H1 (cell line): ENCODE data around the gene CCDC38. TPM values are rescaled to one million over a fixed set of nuclear protein-coding genes. Genes with fewer than 3 reads are reported as not detected.
A peak's percentile ranks its signal among the peaks of the same experiment; 100 is the strongest.

Experiments used
- CTCF ChIA-PET: fragments of 300-600 bp; sonication (Branson Sonifier 250); formaldehyde crosslinking; loops from one replicate; lab custom pipeline; 2021; ENCODE audit not compliant: partially characterized antibody; lab: Charles Lee
- POLR2A ChIA-PET: fragments of 300-600 bp; sonication (Branson Sonifier 250); formaldehyde crosslinking; loops from one replicate; lab custom pipeline; 2021; ENCODE audit warnings: inconsistent platforms; ENCODE audit not compliant: partially characterized antibody; lab: Charles Lee
- DNase-seq, 2 experiments: peaks; one replicate each; pipeline versions ENCODE4 v3.0.0 to v3.0.0-alpha.2; 2010 to 2022; ENCODE audit warnings: low spot score in 2 of 2, low read depth in 1 of 2, mixed read lengths in 1 of 2
- FAIRE-seq: peaks from 2 replicates; lab custom pipeline; 2011; peaks lifted over from hg19 to GRCh38; lab: Jason Lieb, UNC
- H2AFZ ChIP-seq: 2 replicates; pipeline ENCODE4 v1.8.1; 2012; ENCODE audit warnings: low read length, inconsistent platforms
- H2AK5ac ChIP-seq: 2 replicates; pipeline ENCODE4 v1.6.1; 2013; ENCODE audit warnings: low read depth, low read length
- H2BK120ac ChIP-seq: replicated peaks from 2 replicates; pipeline ENCODE3; 2013; ENCODE audit warnings: low read depth, low read length, inconsistent platforms
- H2BK12ac ChIP-seq: 2 replicates; pipeline ENCODE4 v1.6.1; 2013; ENCODE audit warnings: low read depth, low read length
- H2BK15ac ChIP-seq: 2 replicates; pipeline ENCODE4 v1.6.1; 2013; ENCODE audit warnings: low read length
- H2BK20ac ChIP-seq: 2 replicates; pipeline ENCODE4 v1.6.1; 2013; ENCODE audit warnings: low read length
- H2BK5ac ChIP-seq: 2 replicates; pipeline ENCODE4 v1.6.1; 2013; ENCODE audit warnings: low read depth, low read length
- H3K14ac ChIP-seq: 2 replicates; pipeline ENCODE4 v1.6.1; 2013; ENCODE audit warnings: inconsistent platforms; ENCODE audit not compliant: insufficient read length
- H3K18ac ChIP-seq: 2 replicates; pipeline ENCODE4 v1.6.1; 2013; ENCODE audit warnings: low read length; ENCODE audit errors: extremely low read depth
- H3K23ac ChIP-seq: 2 replicates; pipeline ENCODE4 v1.6.1; 2013; ENCODE audit warnings: inconsistent platforms; ENCODE audit not compliant: insufficient read length
- H3K23me2 ChIP-seq: 2 replicates; pipeline ENCODE4 v1.6.1; 2013; ENCODE audit warnings: low read depth, low read length
- H3K27ac ChIP-seq: 2 replicates; pipeline ENCODE4 v1.6.1; 2011; ENCODE audit warnings: low read depth, low read length, inconsistent platforms
- H3K27me3 ChIP-seq, 4 experiments: replicated peaks in 1 of 4; 1 replicate in 1 of 4; 2 replicates in 3 of 4; pipeline versions ENCODE4 v1.6.1 to v1.8.1; 2011 to 2013; ENCODE audit warnings: low read length in 3 of 4, mild to moderate bottlenecking in 3 of 4, inconsistent platforms in 2 of 4, mixed read lengths in 2 of 4, moderate library complexity in 1 of 4; ENCODE audit not compliant: control insufficient read depth in 3 of 4, insufficient read depth in 3 of 4; ENCODE audit errors: extremely low read depth in 1 of 4
- H3K36me3 ChIP-seq, 4 experiments: 2 replicates each; pipeline versions ENCODE4 v1.6.1 to v1.8.1; 2011 to 2013; ENCODE audit warnings: mild to moderate bottlenecking in 4 of 4, low read length in 3 of 4, moderate library complexity in 2 of 4, control low read depth in 1 of 4, inconsistent platforms in 1 of 4; ENCODE audit not compliant: insufficient read depth in 4 of 4, control insufficient read depth in 2 of 4
- H3K4ac ChIP-seq: replicated peaks from 2 replicates; pipeline ENCODE3; 2013; ENCODE audit warnings: low read length, low read depth, mixed read lengths, inconsistent platforms; ENCODE audit not compliant: insufficient read length
- H3K4me1 ChIP-seq, 4 experiments: replicated peaks in 1 of 4; 1 replicate in 1 of 4; 2 replicates in 3 of 4; pipeline versions ENCODE4 v1.6.1 to v1.8.1; 2011 to 2013; ENCODE audit warnings: low read length in 3 of 4, inconsistent platforms in 2 of 4, mixed read lengths in 1 of 4; ENCODE audit not compliant: insufficient read depth in 4 of 4, control insufficient read depth in 3 of 4
- H3K4me2 ChIP-seq, 2 experiments: 2 replicates each; pipeline versions ENCODE4 v1.6.1 to v1.8.1; 2011 to 2013; ENCODE audit warnings: low read depth in 2 of 2, low read length in 2 of 2, control low read depth in 1 of 2, inconsistent platforms in 1 of 2, mild to moderate bottlenecking in 1 of 2; ENCODE audit not compliant: insufficient read depth in 1 of 2
- H3K4me3 ChIP-seq, 4 experiments: fragments of 200-600, 300-600 bp in 1 of 4; sonication (generic), shearing (Covaris generic), sonication (Bioruptor Twin) in 1 of 4; 2 replicates each; pipeline versions ENCODE4 v1.5.1 to v1.8.1; 2011 to 2016; ENCODE audit warnings: low read length in 4 of 4, low read depth in 3 of 4, control low read depth in 2 of 4, inconsistent platforms in 2 of 4, mild to moderate bottlenecking in 2 of 4, mixed read lengths in 1 of 4, moderate library complexity in 1 of 4; ENCODE audit not compliant: insufficient read depth in 2 of 4; ENCODE audit errors: extremely low read depth in 1 of 4
- H3K56ac ChIP-seq: replicated peaks from 2 replicates; pipeline ENCODE3; 2013; ENCODE audit warnings: low read depth, mild to moderate bottlenecking, mixed read lengths, low read length, inconsistent platforms; ENCODE audit not compliant: insufficient read length
- H3K79me1 ChIP-seq: 2 replicates; pipeline ENCODE4 v1.6.1; 2013; ENCODE audit warnings: low read depth, low read length, control low read depth
- H3K79me2 ChIP-seq, 2 experiments: 2 replicates each; pipeline versions ENCODE4 v1.6.1 to v1.8.1; 2012 to 2013; ENCODE audit warnings: low read length in 2 of 2, mild to moderate bottlenecking in 2 of 2, inconsistent platforms in 1 of 2; ENCODE audit not compliant: insufficient read depth in 2 of 2, control insufficient read depth in 1 of 2
- H3K9ac ChIP-seq, 4 experiments: replicated peaks in 1 of 4; 1 replicate in 1 of 4; 2 replicates in 3 of 4; pipeline versions ENCODE4 v1.6.1 to v1.8.1; 2011 to 2013; ENCODE audit warnings: low read depth in 3 of 4, low read length in 3 of 4, control low read depth in 2 of 4, mild to moderate bottlenecking in 2 of 4, moderate library complexity in 2 of 4, inconsistent platforms in 1 of 4; ENCODE audit errors: extremely low read depth in 1 of 4
- H3K9me3 ChIP-seq, 2 experiments: 2 replicates each; pipeline versions ENCODE4 v1.6.1 to v1.8.1; 2012 to 2013; ENCODE audit warnings: mild to moderate bottlenecking in 2 of 2, moderate library complexity in 2 of 2, control low read depth in 1 of 2, inconsistent platforms in 1 of 2, low read depth in 1 of 2, low read length in 1 of 2, mixed read lengths in 1 of 2; ENCODE audit not compliant: insufficient read depth in 2 of 2
- H4K20me1 ChIP-seq, 2 experiments: replicated peaks in 1 of 2; 2 replicates each; pipeline versions ENCODE3 to v1.8.1; 2011 to 2013; ENCODE audit warnings: inconsistent platforms in 2 of 2, low read length in 2 of 2, mild to moderate bottlenecking in 1 of 2; ENCODE audit not compliant: insufficient read depth in 2 of 2, control insufficient read depth in 1 of 2
- H4K5ac ChIP-seq: 2 replicates; pipeline ENCODE4 v1.6.1; 2013; ENCODE audit warnings: low read length, low read depth, mixed read lengths, inconsistent platforms; ENCODE audit not compliant: insufficient read length
- H4K8ac ChIP-seq: 2 replicates; pipeline ENCODE4 v1.8.0; 2013; ENCODE audit warnings: mild to moderate bottlenecking, moderate library complexity, low read length, inconsistent platforms; ENCODE audit not compliant: insufficient read depth; ENCODE audit errors: extremely low read depth
- H4K91ac ChIP-seq: replicated peaks from 2 replicates; pipeline ENCODE3; 2013; ENCODE audit warnings: low read length, mixed read lengths, inconsistent platforms; ENCODE audit not compliant: insufficient read length
- BRCA1 ChIP-seq: IDR thresholded peaks from 2 replicates; pipeline ENCODE4 v1.6.1; 2012; ENCODE audit warnings: low read depth, low read length, improper control_type of control experiment
- CTBP2 ChIP-seq: IDR thresholded peaks from 2 replicates; pipeline ENCODE4 v1.7.0; 2011; ENCODE audit warnings: borderline replicate concordance, mild to moderate bottlenecking, moderate library complexity, mixed read lengths, low read length; ENCODE audit not compliant: insufficient read depth, insufficient read length
- KDM4A ChIP-seq: IDR thresholded peaks from one replicate; pipeline ENCODE4 v1.7.1; 2012; ENCODE audit warnings: low read depth, mild to moderate bottlenecking, moderate library complexity, low read length, inconsistent platforms; ENCODE audit not compliant: severe bottlenecking
- SP4 ChIP-seq: IDR thresholded peaks from 2 replicates; pipeline ENCODE4 v1.6.1; 2012; ENCODE audit warnings: low read length, inconsistent platforms
- TCF12 ChIP-seq: IDR thresholded peaks from 2 replicates; pipeline ENCODE4 v1.6.1; 2011; ENCODE audit warnings: low read depth, mild to moderate bottlenecking, low read length
- WGBS, 2 experiments: shearing (Covaris generic) in 1 of 2; methylation state at CpG; one replicate each; pipeline versions ENCODE4 v1.1.6 to v1.1.7; 2013 to 2015; ENCODE audit warnings: low lambda C conversion rate in 2 of 2, mixed read lengths in 2 of 2, inconsistent platforms in 1 of 2, low coverage in 1 of 2, missing lambda C conversion rate in 1 of 2; ENCODE audit not compliant: insufficient replicate concordance in 2 of 2, insufficient coverage in 1 of 2, insufficient read length in 1 of 2; ENCODE audit errors: extremely low coverage in 1 of 2, missing lambda C conversion rate in 1 of 2; 5-methylcytosine and 5-hydroxymethylcytosine counted together
- polyA plus RNA-seq, 7 experiments: library from polyadenylated mRNA; depleted of rRNA in 3 of 7; stranded (reverse) in 5 of 7; unstranded in 2 of 7; fragments of >200 nt in 5 of 7; fragments of 200-250 nt in 2 of 7; gene quantifications; 1 replicate in 5 of 7; 2 replicates in 1 of 7; 4 replicates in 1 of 7; pipeline versions ENCODE4 v1.2.1 to v1.2.3, GENCODE V29; 2011 to 2013; ENCODE audit warnings: missing spikeins in 2 of 7, mixed read lengths in 2 of 7
- total RNA-seq: library from RNA; stranded (reverse); fragmentation: NEBNext Ultra II Directional; extraction: Animal tissue kit (Norgen Biotek cat#: 25700); gene quantifications from 2 replicates; pipeline ENCODE4 v1.2.1, GENCODE V29; 2021

The CCDC38 gene
- total and polyA plus RNA-seq, 2 of the 8 experiments (the other 6 are each of a cell fraction or from before 2014, with no cell fraction given) = not detected

GRCh38 chr12:95986635-95987570 lies 44.5 kb upstream of the CCDC38 start:
- no peak overlapping the region for H3K14ac ChIP-seq

More at GRCh38 chr12:95986635-95987570, 44.5 kb upstream of the CCDC38 start:
- 66% methylated on average over 14 of the region's 14 CpGs; no CpG with 5 or more reads in 1 of the 2 experiments for WGBS, 2 experiments
- no peak overlapping the region for H3K4me3 ChIP-seq
- H3K23ac ChIP-seq = no peak overlapping the region
- H3K27me3 ChIP-seq = no peaks in the 10 kb centered on the region
- H3K4me2 ChIP-seq = 0 out of 4 replicates have a peak overlapping the region, but pooled peaks have one; percentile 2 to 13
- TF ChIP-seq TCF12 = no peak
- TF ChIP-seq SP4 = no peak
- no peak for TF ChIP-seq KDM4A
- TF ChIP-seq BRCA1 = no peak
- peak; percentile 53 for TF ChIP-seq CTBP2
- H3K9me3 ChIP-seq = no peaks in the 10 kb centered on the region; a peak in 1 of 4 replicates
- no peak overlapping the region for H4K91ac ChIP-seq
- no peak overlapping the region for H3K9ac ChIP-seq
- H3K23me2 ChIP-seq = no peaks in the 10 kb centered on the region
- no peaks in the 10 kb centered on the region for H3K79me1 ChIP-seq
- H3K4ac ChIP-seq = no peak overlapping the region
- no peak for FAIRE-seq
- no peaks in the 10 kb centered on the region for H3K79me2 ChIP-seq
- no peak overlapping the region for H2BK20ac ChIP-seq
- no peak overlapping the region for H2AFZ ChIP-seq
- no peak for DNase-seq
- no peak overlapping the region for H2AK5ac ChIP-seq
- CTCF ChIA-PET = interaction anchor here (1.0 to 4.7 kb wide), 2 partner anchors 12 to 35 kb away, joined by 3 to 53 read pairs; no protein-coding TSS in a partner anchor
- no peak overlapping the region for H3K27ac ChIP-seq
- H3K36me3 ChIP-seq = no peaks in the 10 kb centered on the region
- no peak overlapping the region for H2BK15ac ChIP-seq
- no peak overlapping the region for H2BK5ac ChIP-seq
- no peak overlapping the region for H2BK120ac ChIP-seq
- H3K56ac ChIP-seq = no peak overlapping the region
- no peak overlapping the region for H4K5ac ChIP-seq
- H3K18ac ChIP-seq = no peak overlapping the region
- no peak overlapping the region for H2BK12ac ChIP-seq
- POLR2A ChIA-PET = no interaction called here
- no peak overlapping the region for H4K8ac ChIP-seq
- peaks cover 0 to 8% (median 4%) of the 10 kb centered on the region in 4 experiments; a peak in 5 of 7 replicates for H3K4me1 ChIP-seq
- H4K20me1 ChIP-seq = no peaks in the 10 kb centered on the region
